Gastroesophageal sphincter (tissue), 3 donors: ENCODE measurements around the gene HCAR2.

Experiments
- POLR2A ChIP-seq, 2 donors: fragments of 450-650 bp; IDR thresholded peaks; one replicate each; pipeline ENCODE4 v1.6.1; 2017; ENCODE audit warnings: antibody characterized with exemption in 2 of 2, mild to moderate bottlenecking in 2 of 2, moderate library complexity in 1 of 2
- TF ChIP-seq, protein P1 (sequence below), 4 experiments: fragments of 200-600 bp in 2 of 4; fragments of 450-650 bp in 2 of 4; sonication (generic) in 1 of 4; IDR thresholded peaks; one replicate each; pipeline ENCODE4 v1.5.1; 2017 to 2019; ENCODE audit warnings: antibody characterized with exemption in 4 of 4, mild to moderate bottlenecking in 2 of 4, moderate library complexity in 2 of 4

DNA sequence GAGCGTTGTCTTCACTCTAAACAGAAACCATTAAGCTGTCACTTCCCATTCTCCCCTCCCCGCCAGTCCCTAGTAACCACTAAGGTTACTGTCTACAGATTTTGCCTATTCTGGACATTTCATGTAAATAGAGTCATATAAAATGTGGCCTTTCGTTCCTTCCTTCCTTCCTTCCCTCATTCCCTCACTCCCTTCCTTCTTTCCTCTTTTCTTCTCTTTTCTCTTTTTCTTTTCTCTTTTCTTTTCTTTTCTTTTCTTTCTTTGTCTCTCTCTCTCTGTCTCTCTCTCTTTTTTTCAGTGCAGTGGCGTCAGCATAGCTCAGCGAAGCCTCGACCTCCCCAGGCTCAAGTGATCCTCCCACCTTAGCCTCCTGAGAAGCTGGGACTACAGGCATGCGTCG lies 37.8 kb downstream of the HCAR2 start:
- TF ChIP-seq, protein P1, sequence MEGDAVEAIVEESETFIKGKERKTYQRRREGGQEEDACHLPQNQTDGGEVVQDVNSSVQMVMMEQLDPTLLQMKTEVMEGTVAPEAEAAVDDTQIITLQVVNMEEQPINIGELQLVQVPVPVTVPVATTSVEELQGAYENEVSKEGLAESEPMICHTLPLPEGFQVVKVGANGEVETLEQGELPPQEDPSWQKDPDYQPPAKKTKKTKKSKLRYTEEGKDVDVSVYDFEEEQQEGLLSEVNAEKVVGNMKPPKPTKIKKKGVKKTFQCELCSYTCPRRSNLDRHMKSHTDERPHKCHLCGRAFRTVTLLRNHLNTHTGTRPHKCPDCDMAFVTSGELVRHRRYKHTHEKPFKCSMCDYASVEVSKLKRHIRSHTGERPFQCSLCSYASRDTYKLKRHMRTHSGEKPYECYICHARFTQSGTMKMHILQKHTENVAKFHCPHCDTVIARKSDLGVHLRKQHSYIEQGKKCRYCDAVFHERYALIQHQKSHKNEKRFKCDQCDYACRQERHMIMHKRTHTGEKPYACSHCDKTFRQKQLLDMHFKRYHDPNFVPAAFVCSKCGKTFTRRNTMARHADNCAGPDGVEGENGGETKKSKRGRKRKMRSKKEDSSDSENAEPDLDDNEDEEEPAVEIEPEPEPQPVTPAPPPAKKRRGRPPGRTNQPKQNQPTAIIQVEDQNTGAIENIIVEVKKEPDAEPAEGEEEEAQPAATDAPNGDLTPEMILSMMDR (IDR thresholded peaks at IDR 0.05): no peak
- TF ChIP-seq POLR2A (IDR thresholded peaks at IDR 0.05): no peak
